ENCODE measurements around the gene TRPM1.

DNA sequence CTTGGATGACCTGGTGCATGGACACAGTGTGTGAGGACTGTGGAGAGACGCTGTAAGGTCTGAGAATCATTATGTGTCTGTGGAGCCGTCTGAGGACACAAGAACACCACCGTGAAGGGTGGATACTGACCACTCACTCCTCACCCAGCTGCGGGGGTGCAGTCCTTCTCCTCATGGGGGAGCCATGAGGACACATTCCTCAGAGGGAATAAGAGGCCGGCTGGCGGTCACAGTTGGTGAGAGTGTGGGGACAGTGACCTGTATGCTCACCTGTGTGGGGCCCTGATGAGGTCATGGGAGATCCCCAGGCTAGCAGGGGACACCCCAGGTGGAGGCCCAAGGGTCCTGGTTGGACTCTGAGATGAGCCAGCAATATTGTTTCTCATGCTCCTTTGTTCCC, 2.5 kb upstream of the TRPM1 start:
- no peak for TF ChIP-seq EZH2 (IDR thresholded peaks at IDR 0.05; ENCODE audit: insufficient read depth, low read length)
- TF ChIP-seq, protein P1, sequence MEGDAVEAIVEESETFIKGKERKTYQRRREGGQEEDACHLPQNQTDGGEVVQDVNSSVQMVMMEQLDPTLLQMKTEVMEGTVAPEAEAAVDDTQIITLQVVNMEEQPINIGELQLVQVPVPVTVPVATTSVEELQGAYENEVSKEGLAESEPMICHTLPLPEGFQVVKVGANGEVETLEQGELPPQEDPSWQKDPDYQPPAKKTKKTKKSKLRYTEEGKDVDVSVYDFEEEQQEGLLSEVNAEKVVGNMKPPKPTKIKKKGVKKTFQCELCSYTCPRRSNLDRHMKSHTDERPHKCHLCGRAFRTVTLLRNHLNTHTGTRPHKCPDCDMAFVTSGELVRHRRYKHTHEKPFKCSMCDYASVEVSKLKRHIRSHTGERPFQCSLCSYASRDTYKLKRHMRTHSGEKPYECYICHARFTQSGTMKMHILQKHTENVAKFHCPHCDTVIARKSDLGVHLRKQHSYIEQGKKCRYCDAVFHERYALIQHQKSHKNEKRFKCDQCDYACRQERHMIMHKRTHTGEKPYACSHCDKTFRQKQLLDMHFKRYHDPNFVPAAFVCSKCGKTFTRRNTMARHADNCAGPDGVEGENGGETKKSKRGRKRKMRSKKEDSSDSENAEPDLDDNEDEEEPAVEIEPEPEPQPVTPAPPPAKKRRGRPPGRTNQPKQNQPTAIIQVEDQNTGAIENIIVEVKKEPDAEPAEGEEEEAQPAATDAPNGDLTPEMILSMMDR (IDR thresholded peaks at IDR 0.05; ENCODE audit: insufficient read depth, low read depth, low read length) = no peak

Data from astrocyte (in vitro differentiated cells and primary cell).